K562 treated with DMSO at 1 percent for 12 hours (cell line): ENCODE measurements around the gene THG1L. TPM values are rescaled to one million over a fixed set of nuclear protein-coding genes. Genes with fewer than 3 reads are reported as not detected.

Source experiments
- total RNA-seq: library from RNA; unstranded; fragments of 300-600 nt; gene quantifications from 2 replicates; pipeline ENCODE4 v1.2.3, GENCODE V29; 2022; ENCODE audit not compliant: insufficient read depth

The THG1L gene
- 6.9 and 10.9 TPM in 2 replicates for total RNA-seq

GRCh38 chr5:157731272-157732129 lies at the start of gene THG1L:
Gene THG1L, plus strand, starts transcription at chr5:157731420. Its CDS starts 21 bp downstream, at chr5:157731441.

GRCh38 chr5:157743163-157744050 lies 12.2 kb downstream of the THG1L start, which contains the start of gene LSM11:
Gene LSM11, plus strand, starts transcription at chr5:157743712. Its CDS starts 39 bp downstream, at chr5:157743751.

Other genes starting within 250 kb of the THG1L start
- gene ADAM19, start 155.6 kb upstream of the THG1L start, total RNA-seq: 3.1 and 10.9 TPM in 2 replicates
- 0.22 TPM in 1 of 2 replicates, not detected in the other for gene SOX30, start 79.0 kb upstream of the THG1L start, total RNA-seq
- not detected in 2 replicates for gene C5orf52, start 59.9 kb upstream of the THG1L start, total RNA-seq
- 2.4 and 6.0 TPM in 2 replicates for gene LSM11, start 12.3 kb downstream of the THG1L start, total RNA-seq
- 17.1 and 64.7 TPM in 2 replicates for gene CLINT1, start 127.7 kb downstream of the THG1L start, total RNA-seq